Stimulated activated CD8-positive, alpha-beta memory T cell treated with anti-CD3 and anti-CD28 coated beads, Interleukin-2, amount 100 ng/mL, for 48 hours (primary cell): Measurements from ENCODE around the gene FAF1.
"Not testable (repeated sequence)": the region's sequence is repeated elsewhere in the genome, so short reads cannot be mapped to it uniquely, and the experiment has no call there.

ENCODE experiments used
- DNase-seq, 2 donors: peaks; one replicate each; pipeline ENCODE4 v3.0.0-alpha.2; 2020; ENCODE audit warnings: low read depth in 2 of 2

Gene FAF1

DNA sequence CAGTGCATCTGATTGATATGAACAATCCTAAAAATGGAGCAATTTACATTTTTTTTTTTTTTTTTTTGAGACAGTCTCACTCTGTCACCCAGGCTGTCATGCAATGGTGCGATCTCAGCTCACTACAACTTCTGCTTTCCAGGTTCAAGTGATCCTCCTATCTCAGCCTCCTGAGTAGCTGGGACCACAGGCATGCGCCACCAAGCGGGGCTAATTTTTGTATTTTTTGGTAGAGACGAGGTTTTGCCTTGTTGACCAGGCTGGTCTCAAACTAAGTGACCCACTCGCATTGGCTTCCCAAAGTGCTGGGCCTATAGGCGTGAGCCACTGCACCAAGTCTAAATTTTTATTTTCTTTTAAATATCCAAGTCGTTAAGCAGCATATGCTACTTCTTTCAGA lies 109.0 kb downstream of the FAF1 start:
- no peak for DNase-seq

DNA sequence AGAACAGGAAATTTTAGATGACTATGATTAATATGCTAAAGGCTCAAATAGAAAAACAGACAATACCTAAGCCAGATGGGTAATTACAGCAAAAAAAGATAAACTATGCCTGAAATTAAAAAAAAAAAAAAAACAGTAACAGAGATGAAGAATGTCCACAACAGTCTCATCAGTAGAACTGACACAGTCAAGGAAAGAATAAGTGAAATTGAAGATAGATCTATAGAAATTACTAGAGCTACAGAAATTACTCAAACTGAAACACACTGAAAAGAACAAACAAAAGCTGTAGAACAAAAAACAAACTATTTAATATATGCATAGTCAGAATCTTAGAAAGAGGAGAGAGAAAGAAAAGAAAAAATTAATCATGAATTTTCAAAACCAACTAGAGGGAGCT lies 112.8 kb downstream of the FAF1 start:
- DNase-seq, result no peak

DNA sequence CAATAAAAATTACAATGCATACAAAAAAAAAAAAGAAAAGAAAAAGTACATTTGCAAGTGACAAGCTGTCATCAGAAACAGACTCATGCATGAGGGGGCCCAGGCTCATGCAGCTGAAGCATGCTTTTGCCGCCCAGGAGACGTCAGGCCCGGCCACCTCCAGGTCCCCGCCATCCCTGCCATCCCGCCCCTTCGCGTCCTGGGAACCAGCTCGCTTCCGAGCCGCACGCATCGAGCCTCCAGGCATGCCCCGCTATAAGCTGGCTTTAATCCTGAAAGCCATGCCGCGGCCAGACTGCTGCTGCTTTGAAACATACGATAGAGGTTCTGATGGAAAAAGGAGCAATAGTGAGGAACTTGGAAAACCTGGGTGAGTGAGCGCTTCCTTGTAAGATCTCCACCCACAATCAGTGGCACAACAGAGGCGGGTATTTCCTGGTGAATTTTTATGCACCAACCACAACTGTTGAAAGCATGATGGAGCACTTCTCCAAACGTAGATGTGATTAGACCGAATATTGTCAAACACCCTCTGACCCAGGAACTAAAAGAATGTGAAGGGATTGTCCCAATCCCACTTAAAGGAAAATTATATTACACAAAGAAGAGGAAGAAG lies 113.7 kb downstream of the FAF1 start:
- DNase-seq, result no peak

DNA sequence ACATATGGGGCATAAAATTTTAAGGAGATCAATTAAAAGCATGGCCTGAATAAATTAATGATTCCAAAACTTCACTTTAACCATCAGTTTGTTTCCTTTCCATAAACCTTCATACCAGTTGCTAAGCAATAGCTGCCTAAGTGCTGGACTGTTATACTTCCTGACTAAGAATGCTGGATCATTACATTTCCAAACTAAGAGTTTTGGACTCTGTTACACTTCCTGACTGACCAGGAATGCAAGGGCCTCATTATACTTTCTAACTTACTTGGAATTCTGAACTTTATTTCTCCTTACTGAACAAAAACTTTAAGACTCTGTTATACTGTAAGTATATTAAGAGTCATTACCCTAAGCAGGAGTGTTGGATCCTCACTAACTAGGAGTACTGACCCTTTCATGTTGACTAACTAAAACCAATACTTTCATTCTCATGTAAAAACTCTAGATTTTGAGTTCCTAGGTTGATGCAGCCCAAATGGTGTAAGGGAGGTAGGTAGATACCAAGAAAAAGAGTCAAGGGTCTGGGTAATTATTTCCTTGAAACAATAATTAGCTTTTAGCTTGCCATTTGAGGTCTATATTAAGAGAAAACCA lies 118.2 kb downstream of the FAF1 start:
- no peak for DNase-seq

DNA sequence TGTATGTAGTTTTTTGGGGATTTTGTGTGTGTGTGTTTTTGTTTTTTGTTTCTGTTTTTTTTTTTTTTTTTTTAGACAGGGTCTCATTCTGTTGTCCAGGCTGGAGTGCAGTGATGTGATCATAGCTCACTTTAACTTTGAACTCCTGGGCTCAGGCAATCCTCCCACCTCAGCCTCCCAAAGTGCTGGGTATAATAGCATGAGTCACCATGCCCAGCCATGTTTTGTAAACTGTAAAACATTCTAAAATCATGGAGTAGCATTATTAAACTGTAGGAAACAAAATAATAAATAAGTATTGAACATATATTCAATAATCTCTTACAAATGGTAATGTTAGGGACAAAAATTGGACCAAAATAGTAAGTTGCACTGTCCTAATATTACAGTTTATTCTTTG lies 124.0 kb downstream of the FAF1 start:
- no peak for DNase-seq

DNA sequence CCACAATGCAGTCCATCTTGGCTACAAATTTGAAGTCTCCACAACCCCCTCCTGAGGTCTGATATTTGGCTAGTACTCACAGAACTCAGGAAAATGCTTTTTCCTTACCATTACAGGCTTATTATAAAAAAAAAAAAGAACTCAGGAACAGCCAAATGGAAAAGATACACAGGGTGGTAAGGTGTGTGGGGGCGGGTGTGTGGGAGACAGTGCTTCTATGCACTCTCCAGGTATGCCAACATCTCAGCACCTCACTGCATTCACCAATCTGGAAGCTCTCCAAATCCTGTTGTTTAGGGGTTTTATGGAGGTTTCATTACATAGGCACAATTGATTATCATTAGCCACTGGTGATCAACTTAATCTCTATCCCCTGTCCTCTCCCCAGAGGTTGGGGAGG lies 126.9 kb downstream of the FAF1 start:
- DNase-seq, result no peak

DNA sequence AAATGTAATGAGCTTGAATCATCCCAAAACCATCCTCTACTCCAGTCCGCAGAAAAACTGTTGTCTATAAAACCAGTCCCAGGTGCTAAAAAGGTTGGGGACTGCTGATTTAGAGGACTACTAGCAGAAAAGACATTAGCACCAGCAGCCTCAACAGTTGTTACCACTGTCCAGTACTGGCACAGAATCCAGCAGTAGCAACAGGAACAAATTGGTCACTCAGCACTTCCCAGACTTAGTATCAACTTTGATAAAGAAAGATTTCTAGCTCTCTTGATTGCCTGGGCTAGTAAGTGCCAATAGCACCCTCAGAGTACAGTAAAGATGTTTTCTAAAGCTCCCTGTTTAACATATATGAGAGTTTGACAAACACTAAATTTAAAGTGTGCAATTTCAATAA lies 127.9 kb downstream of the FAF1 start:
- no peak for DNase-seq

DNA sequence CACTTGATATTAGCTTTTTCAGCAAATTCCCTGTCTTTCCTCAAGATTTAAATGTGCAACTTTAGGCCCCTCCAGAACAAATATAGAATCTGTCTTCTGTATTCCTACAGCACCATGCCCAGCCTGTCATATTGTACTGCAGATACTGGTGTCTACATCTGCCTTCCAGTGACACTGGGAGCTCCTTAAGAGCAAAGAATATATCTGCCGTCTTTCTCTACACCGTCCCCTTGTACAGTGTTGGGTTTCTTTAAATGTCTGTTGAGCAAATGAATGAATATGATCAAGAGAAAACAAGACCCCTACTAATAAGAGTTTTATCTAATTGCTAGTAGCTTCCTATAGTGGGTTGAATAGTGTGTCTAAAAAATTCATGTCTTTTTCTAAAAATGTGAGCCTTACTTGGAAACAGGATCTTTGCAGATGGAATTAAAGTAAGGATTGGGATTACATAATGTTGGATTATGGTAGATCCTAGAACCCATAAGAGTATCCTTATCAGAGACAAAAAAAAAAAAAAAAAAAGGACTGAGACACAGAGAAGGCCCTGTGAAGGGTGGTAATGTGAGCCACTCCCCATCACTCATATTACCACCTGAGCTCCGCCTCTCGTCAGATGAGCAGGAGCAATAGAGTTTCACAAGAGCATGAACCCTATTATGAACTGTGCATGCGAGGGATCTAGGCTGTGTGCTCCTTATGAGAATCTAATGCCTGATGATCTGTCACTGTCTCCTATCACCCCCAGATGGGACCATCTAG lies 128.6 kb downstream of the FAF1 start:
- DNase-seq, result no peak

DNA sequence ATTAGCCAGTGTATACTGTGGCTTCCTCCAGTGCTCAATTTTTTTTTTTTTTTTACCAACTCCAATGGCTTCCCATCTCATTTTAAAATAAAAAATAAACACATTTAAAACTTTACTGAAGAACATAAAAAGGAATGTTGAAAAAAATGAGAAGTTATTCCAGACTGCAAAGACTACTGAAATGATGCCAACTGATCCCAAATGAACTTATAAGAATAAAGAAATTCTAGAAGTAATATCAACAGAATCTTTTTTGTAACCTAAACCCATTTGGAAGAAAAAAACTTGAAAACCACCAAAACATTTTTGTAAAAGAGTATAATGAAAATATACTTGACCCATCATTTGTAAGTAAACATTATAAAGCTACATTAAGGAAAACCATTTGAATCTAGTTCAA lies 129.4 kb downstream of the FAF1 start:
- no peak for DNase-seq

DNA sequence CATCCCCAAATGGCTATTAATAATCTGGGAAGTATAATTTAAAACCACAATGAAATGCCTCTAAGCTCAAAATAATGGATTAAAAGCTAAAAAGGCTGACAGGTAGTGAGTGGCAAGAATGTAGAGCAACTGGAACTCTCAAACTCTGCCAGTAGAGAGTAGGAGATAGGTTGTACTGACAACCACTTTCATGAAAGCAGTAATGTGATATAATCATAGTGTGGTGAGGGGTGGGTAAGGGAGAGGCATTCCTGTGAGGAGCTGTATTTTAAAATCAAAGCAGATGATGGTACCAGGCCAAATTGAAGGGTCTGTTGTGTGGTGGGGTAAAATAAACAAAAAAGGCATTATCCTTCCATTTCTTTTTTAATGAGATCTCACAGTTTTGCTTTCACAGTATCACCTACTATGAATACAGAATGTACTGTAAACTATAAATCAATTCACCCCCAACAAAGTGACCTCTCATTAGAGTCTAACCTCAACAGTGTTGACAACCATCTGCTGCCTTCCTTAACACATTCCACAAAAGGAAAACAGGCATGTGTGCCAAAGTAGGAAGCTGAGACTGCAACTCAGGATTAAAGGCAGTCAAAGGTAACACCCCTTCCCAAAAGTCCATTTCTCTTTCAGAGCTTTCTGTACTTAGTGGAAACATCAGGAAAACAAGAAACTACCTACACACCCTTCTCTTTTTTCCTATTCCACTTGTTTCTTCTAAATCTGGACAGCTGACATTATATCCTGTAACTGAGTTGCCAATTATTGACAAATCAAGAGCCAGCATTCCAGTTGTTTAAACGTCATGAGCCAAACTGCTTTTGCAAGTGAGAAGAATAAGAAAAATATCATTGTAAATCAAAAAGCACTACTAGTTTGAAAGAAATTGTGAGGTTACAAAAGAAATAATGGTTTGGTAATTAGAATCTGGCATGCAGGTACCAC lies 130.8 kb downstream of the FAF1 start:
- no peak for DNase-seq

DNA sequence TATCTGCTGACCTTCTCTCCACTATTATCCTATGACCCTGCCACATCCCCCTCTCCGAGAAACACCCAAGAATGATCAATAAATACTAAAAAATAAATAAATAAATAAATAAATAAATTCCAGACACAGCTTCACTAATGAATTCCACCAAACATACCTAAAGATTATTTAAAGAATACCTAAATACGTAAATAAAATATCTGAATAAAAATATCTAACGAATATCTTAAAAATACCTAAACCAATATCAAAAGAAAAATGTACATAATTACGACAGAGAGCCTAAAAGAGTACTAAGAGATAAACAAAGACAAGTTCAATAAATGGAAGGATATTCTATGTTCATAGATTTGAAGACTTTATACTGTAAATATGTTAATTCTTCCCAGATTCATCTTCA lies 132.5 kb downstream of the FAF1 start:
- no peak for DNase-seq

DNA sequence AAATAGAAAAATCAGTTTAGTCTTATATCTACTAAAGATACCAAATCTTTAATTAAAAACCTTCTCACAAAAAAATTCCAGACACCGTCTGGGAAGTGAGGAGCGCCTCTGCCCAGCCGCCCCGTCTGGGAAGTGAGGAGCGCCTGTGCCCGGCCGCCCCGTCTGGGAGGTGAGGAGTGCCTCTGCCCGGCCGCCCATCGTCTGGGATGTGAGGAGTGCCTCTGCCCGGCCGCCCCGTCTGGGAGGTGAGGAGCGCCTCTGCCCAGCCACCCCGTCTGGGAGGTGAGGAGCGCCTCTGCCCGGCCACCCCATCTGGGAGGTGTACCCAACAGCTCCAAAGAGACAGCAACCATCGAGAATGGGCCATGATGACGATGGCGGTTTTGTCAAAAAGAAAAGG lies 133.3 kb downstream of the FAF1 start:
- DNase-seq, result not testable (repeated sequence)

DNA sequence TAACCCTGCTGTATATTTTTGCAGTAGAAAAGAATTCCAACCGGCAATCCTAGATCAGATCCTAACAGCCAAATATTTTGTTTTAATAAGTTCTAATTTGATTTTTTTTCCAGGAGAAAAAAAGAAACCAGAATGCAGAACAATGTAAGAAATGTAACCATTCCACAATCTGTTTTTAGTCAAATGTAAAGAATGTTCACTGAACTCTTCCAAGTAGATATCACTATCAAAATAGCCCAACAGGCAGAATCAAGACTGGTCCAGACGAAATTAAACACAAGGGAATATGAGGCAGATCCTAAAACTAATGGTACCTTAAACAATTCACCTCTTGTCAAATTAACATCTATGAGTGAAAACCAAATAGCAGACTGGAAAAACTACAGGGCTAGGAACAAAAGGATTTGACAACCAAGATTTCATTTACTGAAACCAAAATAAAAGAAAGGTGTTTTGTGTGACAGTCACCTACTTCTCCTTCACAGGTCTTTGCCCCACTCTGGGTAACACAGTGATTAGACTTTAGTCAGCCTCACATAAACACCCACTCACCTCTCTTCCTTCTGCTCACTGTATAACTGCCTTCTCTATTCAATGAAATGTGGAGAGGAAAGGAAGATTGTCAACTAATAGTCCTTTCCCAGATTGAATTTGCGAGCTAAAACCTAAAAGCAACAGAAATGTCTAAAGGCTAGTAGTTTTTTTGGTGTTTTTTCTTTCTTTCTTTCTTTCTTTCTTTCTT lies 137.9 kb downstream of the FAF1 start:
- no peak for DNase-seq

DNA sequence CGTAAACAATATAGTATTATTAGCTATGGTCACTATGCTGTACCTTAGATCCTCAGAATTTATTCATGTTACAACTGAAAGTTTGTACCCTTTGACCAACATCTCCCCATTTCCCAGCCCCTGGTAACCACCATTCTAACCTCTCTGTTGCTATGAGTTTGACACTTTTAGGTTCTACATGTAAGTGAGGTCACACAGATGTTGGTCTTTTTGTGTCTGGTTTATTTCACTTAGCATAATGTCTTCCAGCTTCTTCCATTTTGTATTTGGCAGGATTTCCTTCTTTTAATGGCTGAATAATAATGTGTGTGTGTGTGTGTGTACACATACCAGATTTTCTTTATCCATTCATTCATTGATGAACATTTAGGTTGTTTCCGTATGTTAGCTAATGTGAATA lies 139.5 kb downstream of the FAF1 start:
- no peak for DNase-seq

DNA sequence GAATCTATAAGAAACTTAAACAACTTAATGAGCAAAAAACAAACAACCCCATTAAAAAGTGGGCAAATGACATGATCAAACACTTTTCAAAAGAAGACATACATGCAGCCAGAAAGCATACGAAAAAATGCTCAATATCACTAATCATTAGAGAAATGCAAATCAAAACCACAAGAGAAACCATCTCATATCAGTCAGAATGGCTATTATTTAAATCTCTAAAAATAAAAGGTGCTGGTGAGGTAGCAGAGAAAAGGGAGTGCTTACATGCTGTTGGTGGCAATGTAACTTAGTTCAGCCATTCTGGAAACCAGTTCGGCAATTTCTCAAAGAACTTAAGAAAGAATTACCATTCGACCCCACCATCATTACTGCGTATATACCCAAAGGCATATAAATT lies 147.7 kb downstream of the FAF1 start:
- no peak for DNase-seq

DNA sequence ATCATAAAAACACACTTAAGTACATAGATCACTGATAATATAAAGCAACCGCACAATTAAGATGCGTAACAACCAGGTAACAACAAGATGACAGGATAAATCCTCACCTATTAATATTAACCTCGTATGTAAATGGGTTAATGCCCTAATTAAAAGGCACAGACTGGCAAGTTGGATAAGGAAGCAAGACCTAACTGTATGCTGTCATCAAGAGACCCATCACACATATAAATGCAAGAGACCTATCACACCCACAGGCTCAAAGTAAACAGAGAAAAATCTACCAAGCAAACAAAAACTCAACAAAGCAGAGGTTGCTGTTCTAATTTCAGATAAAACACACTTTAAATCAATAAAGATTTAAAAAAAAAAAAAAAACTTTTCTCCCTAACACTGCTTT lies 151.8 kb downstream of the FAF1 start:
- DNase-seq, result no peak

DNA sequence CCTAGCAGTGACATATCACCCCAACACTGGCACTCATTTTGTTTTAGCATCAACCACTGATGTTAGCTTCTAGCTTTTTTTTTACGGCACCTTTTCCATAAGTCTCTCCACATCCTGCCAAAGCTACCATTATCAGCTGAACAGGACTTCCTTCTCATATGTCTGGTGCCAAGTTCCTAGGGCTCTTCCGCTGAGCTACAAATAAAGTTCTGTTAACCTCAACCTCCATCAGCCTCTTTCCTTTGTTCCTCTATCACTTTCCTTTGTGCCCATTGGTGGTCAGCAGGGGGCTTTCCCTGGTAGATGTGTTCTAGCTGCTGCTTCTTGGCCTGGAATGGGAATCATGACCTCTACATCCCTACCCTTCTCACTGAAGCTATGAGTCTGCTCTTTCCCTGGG lies 163.8 kb downstream of the FAF1 start:
- DNase-seq, result no peak

DNA sequence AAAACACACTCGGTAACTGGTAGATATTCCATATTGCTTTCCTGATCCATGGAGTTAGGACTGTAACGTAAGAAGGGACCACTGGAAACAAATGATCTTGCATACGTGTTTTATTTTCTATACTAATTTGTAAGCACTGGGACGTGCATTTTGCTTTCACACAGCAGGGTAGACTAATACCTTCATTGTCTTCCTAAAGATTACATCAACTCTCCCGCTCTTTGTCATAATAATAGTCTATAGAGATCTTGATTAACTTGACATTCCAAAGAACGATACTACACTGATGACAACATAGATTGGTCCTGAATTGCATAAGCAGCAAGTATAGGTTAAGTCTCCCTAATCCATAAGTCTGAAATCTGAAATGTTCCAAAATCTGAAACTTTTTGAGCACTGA lies 166.5 kb downstream of the FAF1 start:
- DNase-seq, result no peak

DNA sequence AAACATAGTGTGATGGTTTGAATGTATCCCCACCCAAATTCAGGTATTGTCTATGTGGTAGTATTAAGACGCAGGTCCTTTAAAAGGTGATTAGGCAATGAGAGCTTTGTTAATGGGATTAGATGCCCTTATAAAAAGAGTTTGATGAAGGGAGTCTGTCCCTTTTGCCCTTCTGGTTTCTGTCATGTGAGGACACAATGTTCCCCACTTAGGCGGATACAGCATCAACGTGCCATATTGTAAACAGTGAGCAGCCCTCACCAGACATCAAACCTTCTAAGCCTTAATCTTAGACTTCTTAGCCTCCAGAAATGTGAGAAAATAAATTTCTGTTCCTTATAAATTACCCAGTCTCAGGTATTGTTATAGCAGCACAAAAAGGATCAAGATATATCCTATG lies 172.8 kb downstream of the FAF1 start:
- DNase-seq, result no peak

DNA sequence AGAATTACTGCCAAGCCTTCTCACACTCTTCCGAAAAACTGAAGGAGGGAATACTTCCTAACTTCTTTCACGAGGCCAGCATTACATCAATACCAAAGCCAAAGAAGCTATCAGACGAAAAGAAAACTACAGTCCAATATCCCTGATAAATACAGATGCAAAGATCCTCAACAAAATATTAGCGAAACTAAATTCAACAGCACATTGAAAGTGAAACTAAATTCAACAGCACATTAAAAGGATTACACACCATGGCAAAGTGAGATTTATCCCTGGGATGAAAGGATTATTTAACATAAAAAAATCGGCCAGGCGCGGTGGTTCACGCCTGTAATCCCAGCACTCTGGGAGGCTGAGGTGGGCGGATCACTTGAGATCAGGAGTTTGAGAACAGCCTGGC lies 176.8 kb downstream of the FAF1 start:
- DNase-seq, result no peak

DNA sequence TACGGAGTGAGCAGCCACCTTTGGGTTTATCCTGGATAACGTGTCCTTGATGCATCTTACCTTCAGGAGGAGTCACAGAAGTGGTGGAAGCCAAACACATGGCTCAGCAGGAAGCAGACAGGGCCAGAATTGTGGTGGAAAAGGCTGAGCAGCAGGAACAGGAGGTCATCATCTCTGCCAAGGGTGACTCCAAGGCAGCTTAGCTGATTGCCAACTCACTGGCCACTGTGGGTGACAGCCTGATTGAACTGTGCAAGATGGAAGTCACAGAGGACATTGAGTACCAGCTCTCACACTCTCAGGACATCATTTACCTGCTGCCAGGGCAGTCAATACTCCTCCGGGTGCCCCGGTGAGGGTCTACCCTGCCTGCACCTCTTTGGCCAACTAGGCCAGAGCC lies 179.3 kb downstream of the FAF1 start:
- no peak for DNase-seq

DNA sequence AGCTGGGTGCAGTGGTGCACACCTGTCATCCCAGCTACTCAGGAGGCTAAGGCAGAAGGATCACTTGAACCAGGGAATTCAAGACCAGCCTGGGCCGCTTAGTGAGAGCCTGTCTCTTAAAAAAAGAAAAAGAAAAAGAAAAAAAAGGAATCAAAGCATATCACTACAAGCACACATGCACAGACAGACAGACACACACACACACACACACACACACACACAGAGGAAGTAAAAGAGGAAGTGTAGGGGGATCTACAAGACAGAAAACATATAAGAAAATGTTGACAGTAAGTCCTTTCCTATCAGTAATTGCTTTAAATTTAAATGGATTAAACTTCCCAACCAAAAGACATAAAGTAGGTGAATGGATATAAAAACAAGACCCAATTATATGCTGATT lies 180.3 kb downstream of the FAF1 start:
- no peak for DNase-seq
